HEK293 (cell line): ENCODE measurements around the gene RASGRP3.

ENCODE experiments used
- CTCF ChIA-PET: fragments of 350-600 bp; formaldehyde crosslinking; extraction: SDS; loops from one replicate; lab custom pipeline; 2021; ENCODE audit warnings: antibody characterized with exemption; lab: Yijun Ruan, JAX
- POLR2A ChIA-PET: fragments of 300-600 bp; formaldehyde crosslinking; extraction: SDS; loops from one replicate; lab custom pipeline; 2020; ENCODE audit warnings: antibody characterized with exemption, inconsistent platforms; lab: Yijun Ruan, JAX
- H3K27ac ChIP-seq: fragments of 200-500 bp; sonication (Bioruptor generic); 2 replicates; pipeline ENCODE4 v1.5.1; 2014; ENCODE audit warnings: low read depth, low read length, control low read depth, inconsistent platforms; ENCODE audit errors: extremely low read depth
- H3K36me3 ChIP-seq, 2 experiments: fragments of 200-500 bp in 1 of 2; sonication (Bioruptor generic) in 1 of 2; 1 replicate in 1 of 2; 2 replicates in 1 of 2; pipeline ENCODE4 v1.5.1; 2014 to 2017; ENCODE audit warnings: inconsistent platforms in 2 of 2, low read length in 2 of 2; ENCODE audit not compliant: control insufficient read depth in 2 of 2, insufficient read depth in 1 of 2
- H3K4me1 ChIP-seq: fragments of 200-500 bp; sonication (Bioruptor generic); 2 replicates; pipeline ENCODE4 v1.5.1; 2014; ENCODE audit warnings: mild to moderate bottlenecking, low read length, inconsistent platforms; ENCODE audit not compliant: control insufficient read depth, insufficient read depth
- H3K4me3 ChIP-seq: 2 replicates; pipeline ENCODE4 v1.5.1; 2011; ENCODE audit warnings: low read depth, mild to moderate bottlenecking, control low read depth, low read length, moderate library complexity
- H3K9me3 ChIP-seq: fragments of 200-500 bp; sonication (Bioruptor generic); 2 replicates; pipeline ENCODE4 v1.5.1; 2014; ENCODE audit warnings: low read depth, low read length, inconsistent platforms; ENCODE audit not compliant: control insufficient read depth, insufficient read depth
- GLIS1 ChIP-seq: fragments of 450-650 bp; formaldehyde crosslinking; IDR thresholded peaks from 2 replicates; pipeline ENCODE4 v1.5.1; 2016; ENCODE audit warnings: missing biosample characterization, missing genetic modification characterization
- GLIS2 ChIP-seq: fragments of 450-650 bp; formaldehyde crosslinking; IDR thresholded peaks from 2 replicates; pipeline ENCODE4 v1.5.1; 2016; ENCODE audit warnings: missing biosample characterization, missing genetic modification characterization
- HOXA7 ChIP-seq: sonication (generic); formaldehyde crosslinking; IDR thresholded peaks from 2 replicates; pipeline ENCODE4 v1.8.1; 2022; ENCODE audit warnings: missing genetic modification reagents, borderline replicate concordance
- SCRT1 ChIP-seq: fragments of 450-650 bp; formaldehyde crosslinking; IDR thresholded peaks from 2 replicates; pipeline ENCODE4 v1.5.1; 2016; ENCODE audit warnings: missing biosample characterization, missing genetic modification characterization, borderline replicate concordance
- SP2 ChIP-seq: fragments of 450-650 bp; formaldehyde crosslinking; IDR thresholded peaks from 2 replicates; pipeline ENCODE4 v1.5.1; 2016; ENCODE audit warnings: missing biosample characterization, missing genetic modification characterization
- SP3 ChIP-seq: fragments of 450-650 bp; formaldehyde crosslinking; IDR thresholded peaks from 2 replicates; pipeline ENCODE4 v1.5.1; 2016; ENCODE audit warnings: missing biosample characterization, missing genetic modification characterization
- ZBTB7A ChIP-seq: fragments of 450-650 bp; formaldehyde crosslinking; IDR thresholded peaks from 2 replicates; pipeline ENCODE4 v1.5.1; 2016; ENCODE audit warnings: low read depth, missing biosample characterization, missing genetic modification characterization
- ZFP3 ChIP-seq: fragments of 450-650 bp; formaldehyde crosslinking; IDR thresholded peaks from 2 replicates; pipeline ENCODE4 v1.5.1; 2016; ENCODE audit warnings: low read depth, missing biosample characterization, missing genetic modification characterization
- ZFP37 ChIP-seq: fragments of 450-650 bp; formaldehyde crosslinking; IDR thresholded peaks from 2 replicates; pipeline ENCODE4 v1.5.1; 2016; ENCODE audit warnings: missing biosample characterization, missing genetic modification characterization
- ZNF2 ChIP-seq: fragments of 450-650 bp; formaldehyde crosslinking; IDR thresholded peaks from 2 replicates; pipeline ENCODE4 v1.5.1; 2016; ENCODE audit warnings: missing biosample characterization, missing genetic modification characterization
- ZNF239 ChIP-seq: fragments of 450-650 bp; formaldehyde crosslinking; IDR thresholded peaks from 2 replicates; pipeline ENCODE4 v1.5.1; 2016; ENCODE audit warnings: missing biosample characterization, missing genetic modification characterization
- ZNF248 ChIP-seq: fragments of 450-650 bp; formaldehyde crosslinking; IDR thresholded peaks from 2 replicates; pipeline ENCODE4 v1.5.1; 2017; ENCODE audit warnings: missing biosample characterization, missing genetic modification characterization
- ZNF302 ChIP-seq: fragments of 450-650 bp; formaldehyde crosslinking; IDR thresholded peaks from 2 replicates; pipeline ENCODE4 v1.5.1; 2016; ENCODE audit warnings: missing biosample characterization, missing genetic modification characterization, low read depth
- ZNF311 ChIP-seq: fragments of 450-650 bp; formaldehyde crosslinking; IDR thresholded peaks from 2 replicates; pipeline ENCODE4 v1.5.1; 2017; ENCODE audit warnings: missing biosample characterization, missing genetic modification characterization, borderline replicate concordance
- ZNF324 ChIP-seq: fragments of 450-650 bp; formaldehyde crosslinking; IDR thresholded peaks from 2 replicates; pipeline ENCODE4 v1.5.1; 2016; ENCODE audit warnings: missing biosample characterization, missing genetic modification characterization
- ZNF391 ChIP-seq: fragments of 450-650 bp; formaldehyde crosslinking; IDR thresholded peaks from 2 replicates; pipeline ENCODE4 v1.5.1; 2016; ENCODE audit warnings: low read depth, missing biosample characterization, missing genetic modification characterization, borderline replicate concordance
- ZNF514 ChIP-seq: fragments of 450-650 bp; formaldehyde crosslinking; IDR thresholded peaks from 2 replicates; pipeline ENCODE4 v1.5.1; 2016; ENCODE audit warnings: missing biosample characterization, missing genetic modification characterization
- ZNF555 ChIP-seq: fragments of 450-650 bp; formaldehyde crosslinking; conservative IDR thresholded peaks from 2 replicates; pipeline ENCODE4 v1.5.1; 2017; ENCODE audit warnings: missing biosample characterization, mild to moderate bottlenecking, missing genetic modification characterization, inconsistent platforms
- ZNF560 ChIP-seq: fragments of 450-650 bp; formaldehyde crosslinking; IDR thresholded peaks from 2 replicates; pipeline ENCODE4 v1.5.1; 2017; ENCODE audit warnings: missing biosample characterization, missing genetic modification characterization, borderline replicate concordance
- ZNF561 ChIP-seq: fragments of 450-650 bp; IDR thresholded peaks from 2 replicates; pipeline ENCODE4 v1.5.1; 2018; ENCODE audit warnings: missing biosample characterization, missing genetic modification characterization, borderline replicate concordance
- ZNF585B ChIP-seq: fragments of 450-650 bp; formaldehyde crosslinking; IDR thresholded peaks from 2 replicates; pipeline ENCODE4 v1.5.1; 2016; ENCODE audit warnings: missing biosample characterization, missing genetic modification characterization
- ZNF654 ChIP-seq: fragments of 450-650 bp; formaldehyde crosslinking; IDR thresholded peaks from 2 replicates; pipeline ENCODE4 v1.5.1; 2016; ENCODE audit warnings: low read depth, missing biosample characterization, missing genetic modification characterization
- ZNF747 ChIP-seq: fragments of 450-650 bp; formaldehyde crosslinking; IDR thresholded peaks from 2 replicates; pipeline ENCODE4 v1.5.1; 2016; ENCODE audit warnings: missing biosample characterization, missing genetic modification characterization
- ZNF792 ChIP-seq: fragments of 450-650 bp; formaldehyde crosslinking; IDR thresholded peaks from 2 replicates; pipeline ENCODE4 v1.5.1; 2016; ENCODE audit warnings: missing biosample characterization, missing genetic modification characterization
- ZNF830 ChIP-seq: fragments of 450-650 bp; IDR thresholded peaks from 2 replicates; pipeline ENCODE4 v1.5.0; 2018; ENCODE audit warnings: missing biosample characterization, missing genetic modification characterization, low read depth, mild to moderate bottlenecking, moderate library complexity
- ZNF837 ChIP-seq: fragments of 450-650 bp; formaldehyde crosslinking; IDR thresholded peaks from 2 replicates; pipeline ENCODE4 v1.5.1; 2016; ENCODE audit warnings: missing biosample characterization, missing genetic modification characterization
- ZNF843 ChIP-seq: fragments of 450-650 bp; formaldehyde crosslinking; IDR thresholded peaks from 2 replicates; pipeline ENCODE4 v1.5.1; 2016; ENCODE audit warnings: missing biosample characterization, missing genetic modification characterization
- ZSCAN23 ChIP-seq: fragments of 450-650 bp; formaldehyde crosslinking; IDR thresholded peaks from 2 replicates; pipeline ENCODE4 v1.5.1; 2016; ENCODE audit warnings: missing biosample characterization, missing genetic modification characterization
- TF ChIP-seq, protein P1 (sequence below): fragments of 450-650 bp; formaldehyde crosslinking; conservative IDR thresholded peaks from 2 replicates; pipeline ENCODE4 v1.5.1; 2016; ENCODE audit warnings: low read depth, missing biosample characterization, missing genetic modification characterization
- TF ChIP-seq, protein P2 (sequence below): fragments of 450-650 bp; formaldehyde crosslinking; optimal IDR thresholded peaks from 2 replicates; pipeline ENCODE3; 2016; ENCODE audit warnings: missing biosample characterization, mild to moderate bottlenecking, missing genetic modification characterization
- TF ChIP-seq, protein P3 (sequence below): fragments of 450-650 bp; formaldehyde crosslinking; IDR thresholded peaks from 2 replicates; pipeline ENCODE4 v1.5.1; 2017; ENCODE audit warnings: missing biosample characterization, missing genetic modification characterization
- TF ChIP-seq, protein P4 (sequence below): fragments of 450-650 bp; formaldehyde crosslinking; IDR thresholded peaks from 2 replicates; pipeline ENCODE4 v1.5.1; 2016; ENCODE audit warnings: missing biosample characterization, missing genetic modification characterization, borderline replicate concordance

Gene RASGRP3

DNA sequence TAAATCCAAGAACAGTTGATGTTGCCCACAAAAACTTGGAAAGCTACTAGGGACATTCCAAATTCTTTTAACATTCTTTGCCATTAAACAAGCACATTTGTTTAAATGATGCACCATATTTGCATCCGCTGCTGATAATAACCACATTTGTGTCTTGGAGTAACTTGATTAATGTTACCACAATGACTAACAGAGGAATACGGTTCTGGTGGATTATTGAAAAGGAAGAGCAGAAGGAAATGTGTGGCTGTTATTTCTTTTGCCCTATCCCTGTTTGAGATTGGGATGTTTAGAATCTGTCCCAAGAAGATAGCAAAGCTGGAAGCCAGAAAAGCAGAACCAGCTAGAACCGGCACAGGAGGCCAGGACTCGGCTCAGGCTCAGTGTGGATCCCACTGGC lies 39.2 kb upstream of the RASGRP3 start:
- H3K27ac ChIP-seq: no peak overlapping the region

DNA sequence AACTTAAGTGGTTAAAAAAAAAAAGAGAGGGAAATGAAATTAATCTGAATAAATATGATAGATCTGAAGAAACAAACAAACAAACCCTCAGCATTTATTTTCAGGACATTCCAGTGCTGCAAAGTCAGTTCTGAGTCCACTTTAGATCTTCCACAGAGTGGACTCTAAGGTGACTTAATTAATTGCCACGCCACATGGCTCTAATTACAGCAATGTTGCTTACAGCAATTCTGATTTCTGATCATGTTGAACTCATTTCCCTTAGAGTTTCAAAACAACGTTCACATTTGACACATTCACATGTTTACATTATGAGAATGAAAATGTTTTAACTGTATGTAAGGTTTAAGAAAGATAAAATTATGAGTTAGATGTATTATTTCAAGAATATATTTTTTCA lies 38.6 kb upstream of the RASGRP3 start:
- ChIA-PET POLR2A (interaction anchor here (0.6 kb wide), 1 partner anchor 904 kb away, joined by 6 read pairs; no protein-coding TSS in a partner anchor), CTCF (interaction anchor here (0.6 to 0.7 kb wide), 3 partner anchors 48 to 665 kb away, joined by 3 to 5 read pairs (median 3); no protein-coding TSS in a partner anchor)
- no peak overlapping the region for H3K27ac ChIP-seq

More for the DNA sequence above, 39.2 kb upstream of the RASGRP3 start:
- TF ChIP-seq, protein P1, sequence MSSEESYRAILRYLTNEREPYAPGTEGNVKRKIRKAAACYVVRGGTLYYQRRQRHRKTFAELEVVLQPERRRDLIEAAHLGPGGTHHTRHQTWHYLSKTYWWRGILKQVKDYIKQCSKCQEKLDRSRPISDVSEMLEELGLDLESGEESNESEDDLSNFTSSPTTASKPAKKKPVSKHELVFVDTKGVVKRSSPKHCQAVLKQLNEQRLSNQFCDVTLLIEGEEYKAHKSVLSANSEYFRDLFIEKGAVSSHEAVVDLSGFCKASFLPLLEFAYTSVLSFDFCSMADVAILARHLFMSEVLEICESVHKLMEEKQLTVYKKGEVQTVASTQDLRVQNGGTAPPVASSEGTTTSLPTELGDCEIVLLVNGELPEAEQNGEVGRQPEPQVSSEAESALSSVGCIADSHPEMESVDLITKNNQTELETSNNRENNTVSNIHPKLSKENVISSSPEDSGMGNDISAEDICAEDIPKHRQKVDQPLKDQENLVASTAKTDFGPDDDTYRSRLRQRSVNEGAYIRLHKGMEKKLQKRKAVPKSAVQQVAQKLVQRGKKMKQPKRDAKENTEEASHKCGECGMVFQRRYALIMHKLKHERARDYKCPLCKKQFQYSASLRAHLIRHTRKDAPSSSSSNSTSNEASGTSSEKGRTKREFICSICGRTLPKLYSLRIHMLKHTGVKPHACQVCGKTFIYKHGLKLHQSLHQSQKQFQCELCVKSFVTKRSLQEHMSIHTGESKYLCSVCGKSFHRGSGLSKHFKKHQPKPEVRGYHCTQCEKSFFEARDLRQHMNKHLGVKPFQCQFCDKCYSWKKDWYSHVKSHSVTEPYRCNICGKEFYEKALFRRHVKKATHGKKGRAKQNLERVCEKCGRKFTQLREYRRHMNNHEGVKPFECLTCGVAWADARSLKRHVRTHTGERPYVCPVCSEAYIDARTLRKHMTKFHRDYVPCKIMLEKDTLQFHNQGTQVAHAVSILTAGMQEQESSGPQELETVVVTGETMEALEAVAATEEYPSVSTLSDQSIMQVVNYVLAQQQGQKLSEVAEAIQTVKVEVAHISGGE: no peak
- TF ChIP-seq ZSCAN23 (tag by site-specific recombination): no peak
- no peak for TF ChIP-seq SP3 (tag by site-specific recombination)
- Histone ChIP-seq H3K4me3 (no peak overlapping the region), H3K9me3 (no peaks in the 10 kb centered on the region), H3K4me1 (no peaks in the 10 kb centered on the region), H3K36me3 (no peaks in the 10 kb centered on the region)
- POLR2A ChIA-PET: no interaction called here
- CTCF ChIA-PET: interaction anchor here (0.6 to 0.7 kb wide), 4 partner anchors 47 to 664 kb away, joined by 3 to 5 read pairs (median 3); no protein-coding TSS in a partner anchor

DNA sequence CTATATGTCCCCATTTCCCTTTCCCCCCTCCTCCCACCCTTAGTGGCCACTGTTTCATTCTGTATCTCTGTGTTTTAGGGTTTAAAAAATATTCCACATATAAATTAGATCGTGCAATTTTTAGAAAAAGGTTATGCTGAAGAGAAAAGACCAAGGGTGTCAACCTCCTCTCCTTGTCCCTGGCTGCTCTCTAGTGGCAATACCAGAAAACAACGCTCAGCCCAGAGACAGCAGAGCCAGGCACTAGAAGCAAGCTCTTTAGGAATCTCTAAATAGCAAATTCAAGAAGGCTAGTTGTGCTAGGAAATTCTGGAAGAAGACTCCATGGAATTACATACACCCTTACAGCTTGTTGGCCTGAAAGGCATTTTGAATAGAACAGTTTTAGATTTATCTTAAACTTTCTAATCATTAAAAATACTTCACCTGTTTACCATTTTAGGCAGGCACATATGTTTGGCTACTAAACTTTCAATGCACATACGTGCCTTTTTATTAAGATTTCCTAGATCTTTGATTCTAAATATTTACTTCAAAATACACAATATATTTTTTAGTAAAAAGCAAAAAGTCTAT lies 35.1 kb upstream of the RASGRP3 start:
- Histone ChIP-seq H3K9me3 (no peaks in the 10 kb centered on the region), H3K36me3 (no peaks in the 10 kb centered on the region), H3K4me3 (no peak overlapping the region), H3K27ac (no peak overlapping the region), H3K4me1 (no peaks in the 10 kb centered on the region)
- POLR2A ChIA-PET: interaction anchor here (0.6 kb wide), 1 partner anchor 28 kb away, joined by 4 read pairs; no protein-coding TSS in a partner anchor
- CTCF ChIA-PET: interaction anchor here (0.5 to 2.0 kb wide), 25 partner anchors 9 to 991 kb away, joined by 3 to 21 read pairs (median 4); partner anchors contain the start of gene RASGRP3
- TF ChIP-seq, protein P2, sequence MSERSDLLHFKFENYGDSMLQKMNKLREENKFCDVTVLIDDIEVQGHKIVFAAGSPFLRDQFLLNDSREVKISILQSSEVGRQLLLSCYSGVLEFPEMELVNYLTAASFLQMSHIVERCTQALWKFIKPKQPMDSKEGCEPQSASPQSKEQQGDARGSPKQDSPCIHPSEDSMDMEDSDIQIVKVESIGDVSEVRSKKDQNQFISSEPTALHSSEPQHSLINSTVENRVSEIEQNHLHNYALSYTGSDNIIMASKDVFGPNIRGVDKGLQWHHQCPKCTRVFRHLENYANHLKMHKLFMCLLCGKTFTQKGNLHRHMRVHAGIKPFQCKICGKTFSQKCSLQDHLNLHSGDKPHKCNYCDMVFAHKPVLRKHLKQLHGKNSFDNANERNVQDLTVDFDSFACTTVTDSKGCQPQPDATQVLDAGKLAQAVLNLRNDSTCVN: no peak
- TF ChIP-seq ZNF843: no peak
- TF ChIP-seq, protein P3, sequence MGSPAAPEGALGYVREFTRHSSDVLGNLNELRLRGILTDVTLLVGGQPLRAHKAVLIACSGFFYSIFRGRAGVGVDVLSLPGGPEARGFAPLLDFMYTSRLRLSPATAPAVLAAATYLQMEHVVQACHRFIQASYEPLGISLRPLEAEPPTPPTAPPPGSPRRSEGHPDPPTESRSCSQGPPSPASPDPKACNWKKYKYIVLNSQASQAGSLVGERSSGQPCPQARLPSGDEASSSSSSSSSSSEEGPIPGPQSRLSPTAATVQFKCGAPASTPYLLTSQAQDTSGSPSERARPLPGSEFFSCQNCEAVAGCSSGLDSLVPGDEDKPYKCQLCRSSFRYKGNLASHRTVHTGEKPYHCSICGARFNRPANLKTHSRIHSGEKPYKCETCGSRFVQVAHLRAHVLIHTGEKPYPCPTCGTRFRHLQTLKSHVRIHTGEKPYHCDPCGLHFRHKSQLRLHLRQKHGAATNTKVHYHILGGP (tag by site-specific recombination): peak; percentile 43; the same call in 1 of the 2 replicates
- no peak for TF ChIP-seq ZNF391 (tag by site-specific recombination)
- TF ChIP-seq ZNF555 (tag by site-specific recombination): no peak
- no peak for TF ChIP-seq SP2 (tag by site-specific recombination)
- TF ChIP-seq GLIS2 (tag by site-specific recombination): no peak
- no peak for TF ChIP-seq ZFP37 (tag by site-specific recombination)
- no peak for TF ChIP-seq ZNF302
- no peak for TF ChIP-seq ZNF2 (tag by site-specific recombination)
- TF ChIP-seq ZNF514: no peak
- TF ChIP-seq ZNF560 (tag by site-specific recombination): no peak
- TF ChIP-seq ZNF239 (tag by site-specific recombination): no peak
- TF ChIP-seq ZNF654: peak; percentile 68

More for the DNA sequence above, 38.6 kb upstream of the RASGRP3 start:
- TF ChIP-seq SP2 (tag by site-specific recombination) (no peak), GLIS1 (tag by site-specific recombination) (no peak), ZNF561 (tag by site-specific recombination) (no peak), ZNF830 (tag by site-specific recombination) (no peak), ZNF248 (no peak), SCRT1 (tag by site-specific recombination) (no peak), ZNF843 (no peak), ZNF324 (no peak), ZNF837 (no peak), ZNF2 (tag by site-specific recombination) (no peak), ZNF585B (tag by site-specific recombination) (no peak), ZNF747 (tag by site-specific recombination) (no peak), HOXA7 (CRISPR knock-in tag) (no peak), ZNF311 (no peak), ZNF792 (tag by site-specific recombination) (no peak), ZBTB7A (tag by site-specific recombination) (no peak), ZFP3 (no peak)
- TF ChIP-seq, protein P4, sequence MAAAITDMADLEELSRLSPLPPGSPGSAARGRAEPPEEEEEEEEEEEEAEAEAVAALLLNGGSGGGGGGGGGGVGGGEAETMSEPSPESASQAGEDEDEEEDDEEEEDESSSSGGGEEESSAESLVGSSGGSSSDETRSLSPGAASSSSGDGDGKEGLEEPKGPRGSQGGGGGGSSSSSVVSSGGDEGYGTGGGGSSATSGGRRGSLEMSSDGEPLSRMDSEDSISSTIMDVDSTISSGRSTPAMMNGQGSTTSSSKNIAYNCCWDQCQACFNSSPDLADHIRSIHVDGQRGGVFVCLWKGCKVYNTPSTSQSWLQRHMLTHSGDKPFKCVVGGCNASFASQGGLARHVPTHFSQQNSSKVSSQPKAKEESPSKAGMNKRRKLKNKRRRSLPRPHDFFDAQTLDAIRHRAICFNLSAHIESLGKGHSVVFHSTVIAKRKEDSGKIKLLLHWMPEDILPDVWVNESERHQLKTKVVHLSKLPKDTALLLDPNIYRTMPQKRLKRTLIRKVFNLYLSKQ (tag by site-specific recombination): no peak
- no peaks in the 10 kb centered on the region for H3K4me1 ChIP-seq
- H3K36me3 ChIP-seq: no peaks in the 10 kb centered on the region
- no peak overlapping the region for H3K4me3 ChIP-seq
- no peaks in the 10 kb centered on the region for H3K9me3 ChIP-seq
